Measurements from ENCODE around the gene PIEZO1. TPM values are rescaled to one million over a fixed set of nuclear protein-coding genes. Genes with fewer than 3 reads are reported as not detected.

PIEZO1 gene
- polyA plus RNA-seq, 2 of the 4 experiments (the other 2 are of a cell fraction), result 26.1 to 84.7 TPM

- ChIA-PET CTCF (interaction anchor here (2.1 kb wide), 1 partner anchor 8 kb away, joined by 6 read pairs; the partner anchor contains the start of gene SNAI3), POLR2A (no interaction called here)
- TF ChIP-seq RFX5 (IDR thresholded peaks at IDR 0.05) (no peak), POLR2A (IDR thresholded peaks at IDR 0.05; ENCODE audit: low read length) (no peak), FOSL2 (IDR thresholded peaks at IDR 0.05) (no peak), FOSL2 (CRISPR knock-in tag; IDR thresholded peaks at IDR 0.05) (no peak), CBX8 (IDR thresholded peaks at IDR 0.05) (no peak), MAZ (IDR thresholded peaks at IDR 0.05; ENCODE audit: borderline replicate concordance, low read depth, low read length) (no peak), SMC3 (IDR thresholded peaks at IDR 0.05) (no peak), JUN (IDR thresholded peaks at IDR 0.05) (no peak), ATOH8 (CRISPR knock-in tag; IDR thresholded peaks at IDR 0.05; ENCODE audit: low read depth) (no peak)
- WGBS (ENCODE audit: missing lambda C conversion rate), result 84% methylated on average over 26 of the region's 37 CpGs
- H3K27ac ChIP-seq, result no peak overlapping the region
- no peak for FAIRE-seq
- H3K4me1 ChIP-seq, result no peaks in the 10 kb centered on the region
- H3K9me3 ChIP-seq, result no peaks in the 10 kb centered on the region
- no peak for ATAC-seq
- H3K4me3 ChIP-seq, result no peak overlapping the region
- H3K4me2 ChIP-seq, result no peak overlapping the region
- no peak for DNase-seq (ENCODE audit: low read depth in 1 of 2, low spot score in 1 of 2)
These were observed 90.6 kb downstream of the PIEZO1 start for GRCh38 chr16:88694221-88695087.

- ChIA-PET CTCF (no interaction called here), POLR2A (no interaction called here)
- no peaks in the 10 kb centered on the region for H3K9me3 ChIP-seq
- H3K4me2 ChIP-seq, result no peak overlapping the region
- 67% methylated on average over 27 of the region's 39 CpGs for WGBS (ENCODE audit: missing lambda C conversion rate)
- FAIRE-seq, result no peak
- ATAC-seq, result no peak
- TF ChIP-seq ELK1 (IDR thresholded peaks at IDR 0.05; ENCODE audit: low read depth, low read length) (no peak), CBX2 (IDR thresholded peaks at IDR 0.05; ENCODE audit: borderline replicate concordance, low read depth) (no peak), HOXB13 (CRISPR knock-in tag; IDR thresholded peaks at IDR 0.05; ENCODE audit: low read depth) (no peak), HES2 (IDR thresholded peaks at IDR 0.05) (no peak), REST (IDR thresholded peaks at IDR 0.05) (no peak), MYC (IDR thresholded peaks at IDR 0.05; ENCODE audit: borderline replicate concordance, low read length) (no peak), RARB (CRISPR knock-in tag; IDR thresholded peaks at IDR 0.05) (no peak), HMGXB4 (CRISPR knock-in tag; IDR thresholded peaks at IDR 0.05; ENCODE audit: borderline replicate concordance) (no peak), POLR2AphosphoS2 (conservative IDR thresholded peaks at IDR 0.05; ENCODE audit: low read length) (no peak)
- H3K27ac ChIP-seq, result no peak overlapping the region
- H3K4me3 ChIP-seq, result no peak overlapping the region
- no peaks in the 10 kb centered on the region for H3K4me1 ChIP-seq
- DNase-seq (ENCODE audit: low read depth in 1 of 2, low spot score in 1 of 2), result no peak
These were observed 91.4 kb downstream of the PIEZO1 start for GRCh38 chr16:88693420-88694177.
